Measurements from ENCODE around the gene PDE1C.
"Not testable (repeated sequence)": the region's sequence is repeated elsewhere in the genome, so short reads cannot be mapped to it uniquely, and the experiment has no call there.

PDE1C gene

DNA sequence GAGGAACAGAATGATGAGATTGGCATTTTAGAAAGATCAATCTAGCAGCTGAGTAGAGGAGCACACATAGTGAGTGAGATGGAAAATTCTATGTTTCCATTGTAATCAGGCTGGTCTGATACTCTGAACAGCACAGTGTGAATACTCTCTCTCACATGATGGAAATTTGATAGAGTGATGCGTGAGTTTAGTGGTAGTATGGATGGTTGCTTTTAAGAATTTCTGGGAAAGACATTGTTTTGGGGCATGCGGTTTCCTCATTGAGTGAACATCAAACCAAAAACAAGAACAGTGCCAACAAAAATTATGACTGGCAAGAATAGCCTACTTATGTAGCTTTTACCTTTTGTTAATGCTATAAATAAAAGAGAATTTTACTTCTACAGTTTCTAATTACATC, 183.2 kb downstream of the PDE1C start:
- DNase-seq = no peak

DNA sequence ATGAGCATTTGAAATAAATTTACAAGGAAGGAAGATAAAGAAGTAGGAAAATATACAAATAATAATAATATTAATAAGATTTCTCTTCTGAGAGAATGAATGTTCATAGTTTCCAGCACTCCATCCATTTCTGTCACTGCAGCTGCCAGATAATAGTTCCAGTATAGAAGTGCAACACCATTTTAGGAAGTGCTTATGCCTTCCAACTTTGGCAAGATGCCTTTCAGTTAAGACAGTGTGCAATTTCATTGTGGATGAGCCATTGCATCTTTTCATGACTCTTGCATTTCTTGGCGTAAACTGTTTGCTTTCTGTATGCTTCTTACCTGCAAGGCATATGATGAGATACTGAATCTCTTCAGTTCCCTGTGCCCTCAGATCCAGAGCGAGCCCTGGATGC, 185.0 kb downstream of the PDE1C start:
- DNase-seq = no peak

GRCh38 chr7:31883761-31884164, 186.4 kb downstream of the PDE1C start:
- no peak for DNase-seq

DNA sequence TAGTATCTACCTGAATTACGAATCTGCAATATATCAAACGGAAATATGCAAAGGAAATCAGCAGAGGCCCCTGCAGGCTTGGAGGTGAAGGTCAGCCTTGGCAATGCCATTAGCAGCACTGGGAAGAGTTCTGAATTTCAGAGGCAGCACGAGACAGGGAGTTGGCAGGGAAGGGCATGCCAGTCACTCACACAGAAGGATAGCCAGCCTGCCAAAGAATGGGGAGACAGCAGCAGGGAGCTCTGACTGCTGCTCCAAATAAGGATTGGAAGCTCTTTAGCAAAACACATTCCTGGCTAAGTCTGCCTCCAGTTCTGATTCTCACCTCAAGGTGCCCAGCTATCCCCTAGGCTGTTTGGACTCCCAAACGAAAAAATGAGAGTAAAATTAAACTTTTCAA, 188.0 kb downstream of the PDE1C start:
- DNase-seq = no peak

DNA sequence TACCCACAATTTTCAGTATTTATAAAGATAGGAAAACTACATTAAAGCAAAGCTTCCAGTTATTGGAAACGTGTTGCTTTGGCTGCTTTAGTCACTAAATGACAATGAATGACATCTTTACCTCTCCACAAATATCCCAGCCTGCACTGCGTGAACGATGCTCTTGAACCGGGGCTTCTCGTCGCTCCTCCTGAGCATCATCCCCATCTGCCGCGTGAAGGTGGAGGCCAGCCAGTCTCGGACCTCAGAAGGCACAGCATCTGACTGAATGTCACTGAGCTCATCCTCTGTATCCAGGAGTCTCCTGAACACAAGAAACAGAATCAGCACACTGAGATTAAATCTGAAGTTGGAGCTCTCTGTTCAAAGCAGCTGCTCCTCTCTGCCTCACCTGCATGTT, 191.3 kb downstream of the PDE1C start:
- DNase-seq = no peak

DNA sequence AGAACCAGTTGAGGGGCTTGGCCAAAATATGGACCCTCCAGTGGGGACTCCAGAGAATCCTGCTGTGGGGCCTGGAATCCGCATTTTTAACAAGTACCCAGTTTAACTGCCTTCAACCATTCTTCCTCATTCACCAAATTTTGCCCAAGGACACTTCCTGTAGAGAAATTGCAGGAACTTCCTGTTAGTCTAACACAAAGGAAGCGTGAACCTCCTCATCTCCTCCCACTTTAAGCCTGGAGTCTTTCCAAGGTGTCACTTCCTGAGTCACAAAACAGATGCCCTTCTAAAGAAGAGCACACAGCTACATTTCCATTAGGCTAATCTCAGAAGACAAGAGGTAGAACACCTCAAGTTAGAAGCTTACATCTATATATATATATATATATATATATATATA, 194.8 kb downstream of the PDE1C start:
- DNase-seq = no peak

GRCh38 chr7:31874631-31875386, 195.4 kb downstream of the PDE1C start:
- no peak for DNase-seq

DNA sequence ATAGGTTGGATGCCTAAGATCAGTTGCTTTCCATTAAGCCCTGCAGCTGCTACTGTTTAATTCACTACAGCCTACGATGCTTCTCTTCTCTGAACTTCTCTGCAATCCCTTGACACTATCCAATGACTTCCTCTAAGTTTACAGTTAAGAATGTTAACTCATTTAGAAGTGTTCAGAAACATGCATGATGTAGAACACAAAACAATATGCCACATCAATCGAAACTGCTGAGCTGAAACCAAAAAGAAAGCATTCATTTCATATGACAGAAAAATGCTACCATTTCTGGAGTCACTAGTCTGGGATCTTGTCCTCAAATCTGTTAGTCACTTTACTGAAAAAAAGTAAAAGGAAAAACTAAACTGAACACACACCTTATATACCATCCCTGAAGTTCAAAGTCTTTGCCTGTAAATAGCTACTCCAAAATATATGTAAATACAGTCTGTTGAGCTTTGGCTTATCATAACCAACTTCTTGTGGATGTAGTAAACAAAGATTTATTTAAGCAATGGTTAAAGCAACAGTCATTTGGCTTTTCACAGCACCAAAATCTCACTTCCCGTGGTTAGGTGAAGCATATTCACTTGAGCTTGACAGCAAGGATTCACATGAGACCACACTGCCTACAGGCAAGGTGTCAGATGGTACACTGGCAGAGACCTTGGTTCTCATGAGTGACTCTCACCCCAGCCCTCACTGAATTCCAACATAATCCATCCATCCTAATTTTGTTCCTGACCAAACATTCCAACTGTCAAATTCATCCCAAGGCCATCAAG, 196.2 kb downstream of the PDE1C start:
- DNase-seq = no peak

DNA sequence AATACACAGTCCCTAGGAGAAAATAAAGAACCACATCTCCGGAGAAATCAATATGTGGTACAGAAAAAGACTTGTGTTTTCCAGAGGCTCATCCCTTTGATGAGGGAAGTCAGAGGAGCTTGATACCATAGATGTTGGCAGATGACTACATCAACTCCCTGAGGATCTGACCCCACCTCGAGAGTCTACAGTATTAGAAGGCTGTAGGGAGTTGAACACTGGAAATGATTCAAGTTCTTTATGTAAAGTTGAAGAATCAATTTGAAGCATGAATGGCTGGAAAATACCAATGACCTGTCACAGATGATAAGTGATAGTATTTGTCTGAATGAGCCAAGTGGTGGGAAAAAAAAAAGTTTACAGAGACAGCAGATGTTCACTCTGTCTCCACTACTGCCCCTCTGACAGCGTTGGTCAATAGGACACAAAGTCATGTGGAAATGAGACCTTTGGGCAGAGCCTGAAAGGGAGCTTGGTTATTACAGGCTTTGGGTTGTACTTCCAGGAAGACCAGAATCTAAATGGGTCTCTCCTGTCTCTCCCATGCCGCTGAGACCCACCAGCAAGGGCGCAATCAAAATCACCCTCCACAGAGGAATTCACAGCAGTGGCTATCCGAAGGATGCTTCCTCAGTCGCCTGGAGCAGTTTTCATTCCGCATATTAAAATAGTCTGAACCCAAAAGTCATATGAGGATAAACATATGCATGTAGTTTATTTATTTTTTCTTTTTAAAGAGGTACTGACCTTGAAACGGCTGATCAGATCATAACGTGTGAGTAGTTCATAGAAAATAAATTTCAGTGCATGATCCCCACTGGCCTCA, 197.4 kb downstream of the PDE1C start:
- no peak for DNase-seq

- DNase-seq = no peak
Observed at GRCh38 chr7:31864646-31865045, 205.6 kb downstream of the PDE1C start.

- no peak for DNase-seq
Observed at GRCh38 chr7:31860925-31861324, 209.3 kb downstream of the PDE1C start.

GRCh38 chr7:31858055-31858454, 212.2 kb downstream of the PDE1C start:
- no peak for DNase-seq

DNA sequence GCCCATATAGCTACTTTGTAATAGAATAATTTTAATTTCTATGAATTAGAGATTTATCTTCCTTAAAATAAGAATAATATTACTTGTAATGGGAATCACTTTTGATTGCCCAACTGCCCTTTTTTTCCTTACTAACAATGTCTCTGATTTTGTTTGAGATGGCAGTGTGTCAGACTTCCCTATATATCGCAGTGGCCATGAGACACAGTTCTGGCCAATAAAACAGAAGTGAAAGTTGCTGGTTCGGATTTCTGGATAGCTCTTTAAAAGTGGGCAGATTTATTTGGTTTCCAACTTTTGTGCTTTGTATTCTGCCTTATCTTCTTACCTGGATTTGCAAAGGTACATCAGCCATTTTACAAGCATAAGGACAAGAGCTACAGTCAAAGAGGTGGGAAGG, 213.0 kb downstream of the PDE1C start:
- DNase-seq = no peak

DNA sequence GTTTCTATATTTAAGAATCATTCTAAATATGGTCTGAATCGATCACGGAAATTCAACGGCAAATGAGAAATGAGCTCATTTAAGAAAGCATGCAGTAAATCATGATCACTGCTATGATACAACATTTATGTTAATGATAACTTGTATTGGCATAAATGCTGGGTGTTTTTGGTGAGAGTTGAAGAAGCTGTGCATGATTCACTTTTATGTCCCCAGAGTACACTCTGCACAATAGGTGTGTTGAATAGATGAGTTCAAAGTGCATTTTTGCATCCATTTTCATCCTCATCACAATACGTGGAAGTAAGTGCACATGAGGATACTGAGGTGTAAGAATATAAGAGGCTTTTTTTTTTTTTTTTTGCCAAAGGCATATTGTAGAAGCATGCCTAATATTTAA, 213.9 kb downstream of the PDE1C start:
- DNase-seq = no peak

GRCh38 chr7:31855530-31855929, 214.7 kb downstream of the PDE1C start:
- no peak for DNase-seq

DNA sequence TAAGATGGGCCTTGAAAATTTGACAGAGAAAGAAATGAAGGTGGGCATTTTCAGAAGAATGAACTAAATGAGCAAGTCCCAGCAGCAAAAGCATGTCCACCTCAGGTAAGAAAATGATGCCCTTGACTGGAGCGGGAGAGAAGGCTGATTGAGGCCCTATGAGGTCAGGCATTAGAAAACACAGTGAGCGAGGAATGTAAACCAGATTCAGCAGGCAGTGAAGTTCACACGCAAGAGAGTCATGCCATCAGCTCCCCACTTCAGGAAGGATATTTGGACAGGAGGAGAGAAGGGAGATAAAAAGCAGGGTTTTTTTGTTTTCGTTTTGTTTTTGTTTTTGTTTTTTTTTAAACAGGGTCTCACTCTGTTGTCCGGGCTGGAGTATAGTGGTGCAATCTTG, 216.8 kb downstream of the PDE1C start:
- DNase-seq = no peak

GRCh38 chr7:31852462-31852861, 217.7 kb downstream of the PDE1C start:
- no peak for DNase-seq

- DNase-seq = no peak
Observed at GRCh38 chr7:31851119-31851518, 219.1 kb downstream of the PDE1C start.

GRCh38 chr7:31850601-31851000, 219.6 kb downstream of the PDE1C start:
- no peak for DNase-seq

DNA sequence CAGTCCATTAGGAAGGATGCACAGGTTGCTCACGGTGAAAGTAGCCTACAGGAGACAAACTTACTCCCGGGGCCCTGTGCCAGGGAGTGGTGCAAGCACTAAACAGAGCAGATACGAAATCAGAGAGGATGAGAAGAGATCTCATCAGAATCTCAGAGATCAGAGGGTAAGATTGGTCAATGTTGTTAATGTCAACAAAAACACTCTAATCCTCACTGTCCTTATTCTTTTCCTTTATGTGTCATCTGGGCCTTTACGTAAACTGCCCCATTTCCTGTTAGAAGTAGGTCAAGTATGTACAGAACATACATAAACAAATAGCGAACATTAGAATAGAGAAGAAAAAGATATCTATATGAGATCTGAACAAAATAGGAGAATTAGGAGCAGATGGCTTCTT, 220.1 kb downstream of the PDE1C start:
- no peak for DNase-seq

DNA sequence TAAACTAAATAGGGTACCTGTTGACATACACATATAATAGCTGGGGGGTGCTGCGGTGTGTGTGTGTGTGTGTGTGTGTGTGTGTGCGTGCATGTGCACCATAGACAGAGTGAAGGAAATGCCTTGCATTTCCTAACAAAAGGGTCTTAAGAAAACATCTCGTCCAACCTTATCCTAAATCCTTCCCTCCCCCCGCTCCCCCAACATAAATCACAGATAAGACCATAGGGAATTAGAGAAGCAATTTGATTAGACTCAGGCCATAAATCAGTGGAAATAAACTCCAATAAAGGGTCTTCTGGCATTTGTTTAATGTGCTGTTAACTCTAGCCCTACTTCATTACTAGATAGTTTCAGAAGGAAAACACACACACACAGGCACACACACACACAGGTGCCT, 234.7 kb downstream of the PDE1C start:
- DNase-seq = no peak

DNA sequence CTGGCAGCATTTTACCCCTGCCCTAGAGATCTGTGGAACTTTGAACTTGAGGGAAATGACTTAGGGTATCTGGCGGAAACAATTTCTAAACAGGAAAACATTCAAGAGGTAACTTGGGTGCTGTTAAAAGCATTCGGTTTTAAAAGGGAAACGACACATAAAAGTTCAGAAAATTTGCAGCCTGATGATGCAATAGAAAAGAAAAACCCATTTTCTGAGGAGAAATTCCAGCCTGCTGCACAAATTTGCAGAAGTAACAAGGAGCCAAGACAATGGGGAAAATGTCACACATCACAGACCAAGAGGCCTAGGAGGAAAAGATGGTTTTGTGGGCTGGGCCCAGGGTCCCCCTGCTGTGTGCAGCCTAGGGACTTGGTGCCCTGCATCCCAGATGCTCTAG, 236.6 kb downstream of the PDE1C start:
- not testable (repeated sequence) for DNase-seq

DNA sequence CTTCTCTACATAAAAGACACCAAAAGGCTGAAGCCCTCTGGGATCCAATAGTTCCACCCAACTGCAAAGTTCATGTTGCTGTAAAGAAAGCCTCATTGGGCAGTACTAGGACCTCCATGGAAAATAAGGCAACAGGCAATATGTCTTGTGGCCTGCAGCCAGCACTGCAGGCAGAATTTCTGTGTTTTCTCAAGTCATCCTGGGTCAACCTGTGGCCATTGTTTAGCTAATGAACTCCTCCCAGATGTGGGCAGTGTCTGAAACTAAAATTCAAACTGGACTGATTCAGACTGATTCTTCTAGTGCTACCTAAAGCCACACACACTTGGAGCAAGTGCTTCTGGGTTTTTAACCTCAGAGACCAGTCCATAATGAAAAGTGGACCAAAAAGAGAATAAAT, 241.7 kb downstream of the PDE1C start:
- no peak for DNase-seq

- no peak for DNase-seq
Observed at GRCh38 chr7:31825576-31825975, 244.6 kb downstream of the PDE1C start.

All from activated naive CD4-positive, alpha-beta T cell treated with Interleukin-2 at 50 U/mL for 16 hours (primary cell).